ENCODE measurements around the gene LEF1.

Gene LEF1

GRCh38 chr4:108193886-108194672, 25.3 kb upstream of the LEF1 start:
- no peaks in the 10 kb centered on the region for H3K9me3 ChIP-seq (ENCODE audit: insufficient read depth, low read length)
- no peaks in the 10 kb centered on the region for H3K4me1 ChIP-seq (ENCODE audit: low read length)
- no peak overlapping the region for H3K4me3 ChIP-seq (ENCODE audit: low read length)
- no peak overlapping the region for H3K27ac ChIP-seq (ENCODE audit: low read length)
- no peaks in the 10 kb centered on the region for H4K20me1 ChIP-seq (ENCODE audit: insufficient read depth, low read length)
- H3K9ac ChIP-seq (ENCODE audit: low read length) = no peak overlapping the region
- H2AFZ ChIP-seq (ENCODE audit: low read depth, low read length) = no peak overlapping the region
- H3K79me2 ChIP-seq (ENCODE audit: low read length) = no peaks in the 10 kb centered on the region
- H3K4me2 ChIP-seq (ENCODE audit: low read length) = no peak overlapping the region
- H3K27me3 ChIP-seq (ENCODE audit: low read depth, low read length) = no peaks in the 10 kb centered on the region
- H3K36me3 ChIP-seq (replicated peaks; ENCODE audit: low read depth, low read length) = no peaks in the 10 kb centered on the region
- no peak for TF ChIP-seq CTCF (IDR thresholded peaks at IDR 0.05; ENCODE audit: low read depth, low read length)
- no peak for TF ChIP-seq EZH2phosphoT487 (IDR thresholded peaks at IDR 0.05; ENCODE audit: low read depth)

GRCh38 chr4:108192935-108193334, 24.2 kb upstream of the LEF1 start:
- Histone ChIP-seq H4K20me1 (ENCODE audit: insufficient read depth, low read length) (no peaks in the 10 kb centered on the region), H3K27ac (ENCODE audit: low read length) (no peak overlapping the region), H3K9ac (ENCODE audit: low read length) (no peak overlapping the region), H3K4me2 (ENCODE audit: low read length) (no peak overlapping the region), H3K79me2 (ENCODE audit: low read length) (no peaks in the 10 kb centered on the region), H2AFZ (ENCODE audit: low read depth, low read length) (no peak overlapping the region), H3K4me3 (ENCODE audit: low read length) (no peak overlapping the region), H3K36me3 (replicated peaks; ENCODE audit: low read depth, low read length) (no peaks in the 10 kb centered on the region), H3K27me3 (ENCODE audit: low read depth, low read length) (no peaks in the 10 kb centered on the region), H3K9me3 (ENCODE audit: insufficient read depth, low read length) (no peaks in the 10 kb centered on the region), H3K4me1 (ENCODE audit: low read length) (no peaks in the 10 kb centered on the region)
- TF ChIP-seq CTCF (IDR thresholded peaks at IDR 0.05; ENCODE audit: low read depth, low read length) (no peak), EZH2phosphoT487 (IDR thresholded peaks at IDR 0.05; ENCODE audit: low read depth) (no peak)

- no peaks in the 10 kb centered on the region for H3K36me3 ChIP-seq (replicated peaks; ENCODE audit: low read depth, low read length)
- no peak overlapping the region for H2AFZ ChIP-seq (ENCODE audit: low read depth, low read length)
- H3K27ac ChIP-seq (ENCODE audit: low read length) = no peak overlapping the region
- H3K9ac ChIP-seq (ENCODE audit: low read length) = no peak overlapping the region
- H4K20me1 ChIP-seq (ENCODE audit: insufficient read depth, low read length) = no peaks in the 10 kb centered on the region
- no peaks in the 10 kb centered on the region for H3K79me2 ChIP-seq (ENCODE audit: low read length)
- no peaks in the 10 kb centered on the region for H3K4me1 ChIP-seq (ENCODE audit: low read length)
- no peaks in the 10 kb centered on the region for H3K9me3 ChIP-seq (ENCODE audit: insufficient read depth, low read length)
- TF ChIP-seq CTCF (IDR thresholded peaks at IDR 0.05; ENCODE audit: low read depth, low read length) (no peak), EZH2phosphoT487 (IDR thresholded peaks at IDR 0.05; ENCODE audit: low read depth) (no peak)
- no peak overlapping the region for H3K4me2 ChIP-seq (ENCODE audit: low read length)
- no peak overlapping the region for H3K4me3 ChIP-seq (ENCODE audit: low read length)
- no peaks in the 10 kb centered on the region for H3K27me3 ChIP-seq (ENCODE audit: low read depth, low read length)
Measured at GRCh38 chr4:108192056-108192455, 23.3 kb upstream of the LEF1 start.

GRCh38 chr4:108191269-108191914, 22.7 kb upstream of the LEF1 start:
- Histone ChIP-seq H3K9me3 (ENCODE audit: insufficient read depth, low read length) (no peaks in the 10 kb centered on the region), H3K4me1 (ENCODE audit: low read length) (no peaks in the 10 kb centered on the region), H3K4me2 (ENCODE audit: low read length) (no peak overlapping the region), H3K27ac (ENCODE audit: low read length) (no peak overlapping the region), H2AFZ (ENCODE audit: low read depth, low read length) (no peak overlapping the region), H3K36me3 (replicated peaks; ENCODE audit: low read depth, low read length) (no peaks in the 10 kb centered on the region), H3K27me3 (ENCODE audit: low read depth, low read length) (no peaks in the 10 kb centered on the region), H3K9ac (ENCODE audit: low read length) (no peak overlapping the region), H4K20me1 (ENCODE audit: insufficient read depth, low read length) (no peaks in the 10 kb centered on the region), H3K4me3 (ENCODE audit: low read length) (no peak overlapping the region), H3K79me2 (ENCODE audit: low read length) (no peaks in the 10 kb centered on the region)
- TF ChIP-seq CTCF (IDR thresholded peaks at IDR 0.05; ENCODE audit: low read depth, low read length) = no peak
- no peak for TF ChIP-seq EZH2phosphoT487 (IDR thresholded peaks at IDR 0.05; ENCODE audit: low read depth)
